Activated CD4-positive, alpha-beta T cell treated with anti-CD3 and anti-CD28 coated beads, Interleukin-2, Interleukin-6, amounts not matched to agents 100 ng/mL and 50 ng/mL, durations not matched to agents 16 hours and 8 hours (primary cell): ENCODE measurements around the gene APOBEC3H.
A peak's percentile ranks its signal among the peaks of the same experiment; 100 is the strongest.

Experiments
- DNase-seq: peaks from one replicate; pipeline ENCODE4 v3.0.0-alpha.2; 2020

Gene APOBEC3H

GRCh38 chr22:39114112-39114511, 17.1 kb downstream of the APOBEC3H start:
- DNase-seq = no peak

DNA sequence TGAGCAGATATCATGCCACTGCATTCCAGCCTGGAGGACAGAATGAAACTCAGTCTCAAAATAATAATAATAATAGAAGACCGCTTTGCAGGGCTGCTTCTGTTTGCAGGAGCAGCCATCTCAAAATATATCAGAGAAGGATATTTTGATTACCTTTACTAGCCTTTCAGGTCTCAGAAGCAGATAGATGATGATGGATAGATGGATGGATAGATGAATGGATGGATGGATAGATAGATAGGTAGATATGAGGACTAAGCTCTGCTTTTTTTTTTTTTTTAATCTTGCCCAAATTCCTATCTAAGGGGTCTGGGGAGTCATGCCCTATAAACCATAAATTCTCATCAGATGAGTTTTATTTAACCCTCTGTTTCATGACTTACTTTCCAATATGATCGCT, 18.5 kb downstream of the APOBEC3H start:
- DNase-seq = no peak

DNA sequence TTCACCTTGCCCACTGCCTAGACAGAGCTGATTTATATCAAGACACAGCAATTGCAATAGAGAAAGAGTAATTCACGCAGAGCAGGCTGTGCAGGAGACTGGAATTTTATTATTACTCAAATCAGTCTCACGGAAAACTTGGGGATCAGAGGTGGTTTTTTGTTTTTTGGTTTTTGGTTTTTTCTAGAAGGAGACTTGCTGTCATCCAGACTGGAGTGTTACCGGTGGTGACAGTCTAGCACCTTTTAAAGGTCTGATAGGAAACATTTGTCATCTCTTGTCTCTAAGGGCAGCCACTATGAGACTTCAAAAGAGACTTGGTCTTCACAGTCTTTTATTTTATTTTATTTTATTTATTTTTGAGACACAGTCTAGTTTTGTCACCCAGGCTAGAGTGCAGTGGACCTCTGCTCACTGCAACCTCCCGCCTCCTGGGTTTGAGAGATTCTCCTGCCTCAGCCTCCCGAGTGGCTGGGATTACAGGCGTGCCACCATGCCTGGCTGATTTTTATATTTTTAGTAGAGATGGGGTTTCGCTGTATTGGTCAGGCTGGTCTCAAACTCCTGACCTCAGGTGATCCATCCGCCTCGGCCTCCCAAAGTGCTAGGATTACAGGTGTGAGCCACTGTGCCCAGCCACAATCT, 19.1 kb downstream of the APOBEC3H start:
- DNase-seq = peak; percentile 47

GRCh38 chr22:39117585-39118191, 20.6 kb downstream of the APOBEC3H start:
- peak; percentile 92 for DNase-seq

- no peak for DNase-seq
Measured at GRCh38 chr22:39120983-39121382, 23.9 kb downstream of the APOBEC3H start.

DNA sequence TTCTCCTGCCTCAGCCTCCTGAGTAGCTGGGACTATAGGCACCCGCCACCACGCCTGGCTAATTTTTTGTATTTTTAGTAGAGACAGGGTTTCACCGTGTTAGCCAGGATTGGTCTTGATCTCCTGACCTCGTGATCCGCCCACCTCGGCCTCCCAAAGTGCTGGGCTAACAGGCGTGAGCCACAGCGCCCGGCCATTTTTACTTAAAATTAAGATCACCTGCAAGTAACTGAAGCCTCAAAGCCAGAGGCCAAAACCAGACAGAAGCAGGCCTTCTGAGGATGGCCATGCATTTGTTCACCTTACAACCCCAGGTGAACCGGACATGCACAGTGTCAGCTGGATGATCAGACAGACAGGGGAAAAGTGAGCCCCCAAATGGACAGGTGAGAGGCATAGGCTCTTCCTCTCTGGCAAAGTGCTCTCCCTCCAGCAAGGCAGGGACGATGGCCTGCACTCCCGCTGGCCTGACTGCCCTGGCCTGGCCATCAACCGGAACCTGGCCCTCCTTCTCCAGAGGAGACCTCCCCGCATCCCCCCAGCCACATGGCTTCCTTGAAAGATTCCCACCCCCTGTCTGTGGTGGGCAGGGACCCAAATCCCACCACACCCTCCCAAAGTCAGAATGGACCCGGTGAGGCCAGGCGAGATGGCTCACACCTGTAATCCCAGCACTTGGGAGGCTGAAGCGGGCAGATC, 25.9 kb downstream of the APOBEC3H start:
- DNase-seq = no peak

DNA sequence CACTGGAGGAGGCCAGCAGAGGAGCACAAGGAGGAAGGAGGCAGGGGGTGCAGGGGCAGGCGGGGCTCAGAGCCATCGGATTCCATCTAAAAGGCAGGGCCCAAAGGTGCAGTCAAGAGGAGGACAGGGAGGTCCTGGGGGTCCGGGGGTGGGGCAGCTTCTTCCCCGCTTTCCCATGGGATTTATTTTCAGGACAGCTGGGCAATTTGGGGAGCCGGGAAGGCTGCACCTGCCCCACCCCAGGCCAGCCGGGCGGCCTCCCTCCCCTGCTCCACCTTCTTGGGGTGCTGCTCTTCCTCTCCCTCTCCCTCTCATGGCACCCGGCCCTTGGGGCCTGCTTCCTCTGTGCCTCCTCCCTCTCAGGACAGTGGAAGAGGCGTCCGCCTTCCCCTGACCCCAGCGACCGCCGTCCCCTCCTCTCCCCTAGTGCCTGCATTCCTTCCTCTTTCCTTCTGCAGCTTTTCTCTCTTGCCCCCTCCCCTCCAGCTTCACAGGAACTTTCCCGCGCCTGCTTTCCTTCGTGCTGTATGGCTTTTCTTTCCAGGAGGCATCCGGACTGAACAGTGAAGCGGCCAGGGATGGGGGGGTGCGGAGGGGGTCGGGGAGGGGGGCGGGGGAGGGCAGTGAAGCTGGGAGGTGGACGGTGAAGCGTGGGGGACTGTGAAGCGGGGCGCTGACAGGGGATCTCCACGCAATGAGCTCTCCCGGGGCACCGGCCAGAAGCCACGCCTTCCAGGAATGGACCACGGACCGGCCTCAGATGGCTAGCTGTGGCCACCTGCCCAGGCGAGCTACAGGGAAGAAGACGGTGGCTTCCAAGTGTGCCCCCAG, 26.9 kb downstream of the APOBEC3H start:
- no peak for DNase-seq

GRCh38 chr22:39125622-39126021, 28.6 kb downstream of the APOBEC3H start:
- no peak for DNase-seq

- no peak for DNase-seq
Measured at GRCh38 chr22:39128508-39128907, 31.5 kb downstream of the APOBEC3H start.

DNA sequence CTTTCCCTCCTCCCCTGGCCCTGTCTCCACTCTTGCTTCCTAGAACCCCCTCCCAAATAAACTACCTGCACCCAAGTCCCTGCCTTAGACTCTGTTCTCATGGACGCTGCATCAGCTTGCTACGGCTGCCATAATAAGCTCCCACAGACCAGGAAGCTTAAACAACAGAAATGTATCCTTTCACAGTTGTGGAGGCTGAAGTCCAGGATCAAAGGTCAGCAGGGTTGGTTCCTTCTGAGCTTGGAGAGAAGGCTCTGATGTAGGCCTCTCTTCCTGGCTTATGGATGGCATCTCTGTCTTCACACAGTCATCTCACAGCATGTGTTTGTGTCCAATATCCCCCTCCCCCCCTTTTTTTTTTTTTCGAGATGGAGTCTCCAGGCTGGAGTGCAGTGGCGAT, 32.0 kb downstream of the APOBEC3H start:
- no peak for DNase-seq

DNA sequence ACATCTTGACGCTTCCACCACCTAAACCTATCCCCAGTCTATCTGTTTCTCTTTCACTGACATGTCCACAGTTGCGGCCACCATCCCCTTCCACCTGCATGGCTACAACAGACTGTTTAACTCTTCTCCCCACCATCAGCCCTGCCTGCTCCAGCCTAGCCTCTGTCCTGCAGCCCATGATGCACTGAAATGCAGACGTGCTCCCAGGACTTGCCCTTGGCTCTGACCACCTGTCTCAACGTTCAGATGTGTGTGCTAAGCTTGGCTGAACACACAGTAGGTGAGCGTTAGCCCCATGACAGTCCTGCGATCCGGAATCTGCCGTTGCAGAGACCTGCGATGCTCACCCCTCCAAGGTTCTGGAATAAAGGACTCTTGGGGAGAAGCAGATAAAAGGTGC, 32.7 kb downstream of the APOBEC3H start:
- DNase-seq = no peak

- no peak for DNase-seq
Measured at GRCh38 chr22:39130152-39130704, 33.2 kb downstream of the APOBEC3H start.

GRCh38 chr22:39130892-39131855, 34.1 kb downstream of the APOBEC3H start:
- no peak for DNase-seq

GRCh38 chr22:39132281-39132680, 35.2 kb downstream of the APOBEC3H start:
- no peak for DNase-seq

GRCh38 chr22:39132871-39133524, 36.0 kb downstream of the APOBEC3H start:
- DNase-seq = no peak

- DNase-seq = no peak
Measured at GRCh38 chr22:39133871-39134270, 36.8 kb downstream of the APOBEC3H start.

- no peak for DNase-seq
Measured at GRCh38 chr22:39134366-39135091, 37.5 kb downstream of the APOBEC3H start.

GRCh38 chr22:39135092-39135896, 38.2 kb downstream of the APOBEC3H start:
- peak; percentile 46 for DNase-seq

- DNase-seq = no peak
Measured at GRCh38 chr22:39136317-39136716, 39.3 kb downstream of the APOBEC3H start.
